ENCODE measurements around the gene JUN. TPM values are rescaled to one million over a fixed set of nuclear protein-coding genes. Genes with fewer than 3 reads are reported as not detected.
A peak's percentile ranks its signal among the peaks of the same experiment; 100 is the strongest.
"Not testable (repeated sequence)": the region's sequence is repeated elsewhere in the genome, so short reads cannot be mapped to it uniquely, and the experiment has no call there.

JUN gene
- polyA plus RNA-seq, 4 donors, result 47.4 to 394 (median 66.2) TPM

DNA sequence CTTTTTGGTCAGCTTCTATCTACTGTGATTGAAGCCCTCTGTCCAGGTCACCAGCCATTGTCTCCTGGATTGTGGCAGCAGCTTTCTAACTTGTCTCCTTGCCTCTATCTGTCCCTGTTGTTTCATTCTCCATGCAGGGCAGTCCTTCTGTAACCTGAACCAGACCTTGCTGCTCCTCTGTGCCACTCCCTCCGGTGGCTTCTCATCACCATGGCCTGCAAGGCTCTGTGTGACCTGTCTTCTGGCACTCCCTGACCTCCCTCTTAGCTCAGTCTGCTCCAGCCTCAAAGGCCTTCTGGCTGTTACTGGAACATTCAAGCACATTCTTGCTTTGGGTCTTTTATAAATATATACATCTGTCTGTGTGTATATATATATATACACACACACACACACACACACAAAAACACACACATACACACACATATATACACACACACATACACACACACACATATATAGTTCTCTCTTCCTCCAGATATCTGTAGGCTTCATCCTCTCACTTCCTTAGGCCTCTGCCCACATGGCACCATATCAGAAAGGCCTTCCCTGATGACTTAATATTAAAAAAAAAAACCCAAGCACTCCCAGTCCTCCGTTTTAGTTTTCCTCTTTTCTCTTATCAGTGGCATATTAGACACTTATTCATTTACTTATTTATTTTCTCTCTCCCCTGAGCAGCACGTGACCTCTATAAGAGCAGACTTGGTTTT lies 21.2 kb upstream of the JUN start:
- WGBS, 3 donors, result 28 to 58% (median 44%) methylated on average over 3 of the region's 3 CpGs
- Histone ChIP-seq H3K27ac (ENCODE audit: low read depth in 1 of 3, low read length in 2 of 3) (peak overlapping the region; percentile 61 to 73 (median 66)), H3K4me1 (ENCODE audit: control insufficient read depth in 3 of 3, insufficient read depth in 2 of 3, low read depth in 1 of 3, low read length in 2 of 3) (peaks cover 2 to 46% (median 7%) of the 10 kb centered on the region in 3 donors), H3K4me3 (ENCODE audit: low read depth in 1 of 3, low read length in 3 of 3) (no peak overlapping the region), H3K27me3 (ENCODE audit: control insufficient read depth in 3 of 3, insufficient read depth in 3 of 3, low read length in 3 of 3) (no peaks in the 10 kb centered on the region), H3K9me3 (ENCODE audit: control insufficient read depth in 2 of 2, insufficient read depth in 1 of 2, low read depth in 1 of 2, low read length in 1 of 2) (no peaks in the 10 kb centered on the region), H3K36me3 (ENCODE audit: control insufficient read depth in 3 of 3, insufficient read depth in 2 of 3, low read depth in 1 of 3, low read length in 3 of 3) (no peaks in the 10 kb centered on the region)
- FAIRE-seq (no peak), DNase-seq (peak in 1 of 2 donors; percentile 59)

DNA sequence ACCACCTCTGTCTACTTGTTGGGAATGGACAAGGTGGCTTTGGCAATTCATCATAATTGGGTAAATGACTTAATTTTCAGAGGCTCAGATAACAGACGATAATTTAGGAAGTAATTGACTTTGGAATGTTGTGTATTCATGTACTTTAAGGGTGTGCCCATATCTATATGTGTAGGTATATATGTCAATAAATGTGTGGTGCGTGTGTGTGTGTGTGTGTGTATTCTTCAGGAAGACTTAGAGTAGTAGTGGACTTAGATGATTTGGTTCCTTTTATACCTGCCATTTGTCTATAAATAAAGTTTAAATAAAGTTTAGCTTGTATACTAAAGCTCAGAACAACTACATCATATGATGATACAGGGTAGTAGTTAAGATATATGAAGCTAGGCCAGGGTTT lies 20.0 kb upstream of the JUN start:
- no peak for FAIRE-seq

DNA sequence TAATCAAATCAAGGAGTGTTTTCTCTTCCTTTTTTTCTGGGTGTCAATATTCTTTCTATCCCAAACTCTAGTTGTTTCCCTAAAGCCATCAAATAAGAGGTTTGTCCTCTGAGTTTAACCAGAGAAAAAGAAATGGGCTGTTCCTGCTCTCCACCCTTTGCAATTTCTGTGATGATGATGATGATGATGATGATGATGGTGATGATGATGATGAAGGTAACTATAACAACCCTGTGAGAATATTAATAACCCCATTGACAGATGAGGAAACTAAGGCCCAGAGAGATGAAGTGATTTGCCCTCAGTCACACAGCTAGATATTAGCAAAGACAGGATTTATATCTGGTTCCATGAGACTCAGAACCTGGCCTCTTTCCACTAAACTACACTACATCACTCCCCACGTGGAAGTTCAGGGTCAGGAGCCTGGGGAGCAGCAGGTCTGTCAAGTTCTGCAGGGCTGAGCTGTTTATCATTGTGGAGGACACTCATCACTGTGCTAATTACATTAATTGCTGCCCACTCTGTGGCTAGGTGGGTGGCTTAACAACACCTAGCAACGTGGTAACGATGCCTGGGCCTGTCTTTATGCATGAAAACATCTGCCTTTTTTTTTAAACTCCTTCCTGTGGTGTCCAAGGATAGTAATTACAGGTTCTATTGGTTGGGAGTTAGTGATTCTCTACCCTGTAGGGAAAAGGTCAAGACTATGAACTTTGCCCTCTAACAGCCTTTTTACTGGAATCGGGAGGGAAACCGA lies 19.0 kb upstream of the JUN start:
- H3K4me1 ChIP-seq (ENCODE audit: control insufficient read depth in 3 of 3, insufficient read depth in 2 of 3, low read depth in 1 of 3, low read length in 2 of 3), result peaks cover 2 to 40% (median 7%) of the 10 kb centered on the region in 3 donors
- no peaks in the 10 kb centered on the region for H3K36me3 ChIP-seq (ENCODE audit: control insufficient read depth in 3 of 3, insufficient read depth in 2 of 3, low read depth in 1 of 3, low read length in 3 of 3)
- H3K9me3 ChIP-seq (ENCODE audit: control insufficient read depth in 2 of 2, insufficient read depth in 1 of 2, low read depth in 1 of 2, low read length in 1 of 2), result no peaks in the 10 kb centered on the region
- peak; percentile 40 to 61 for DNase-seq
- no peaks in the 10 kb centered on the region for H3K27me3 ChIP-seq (ENCODE audit: control insufficient read depth in 3 of 3, insufficient read depth in 3 of 3, low read length in 3 of 3)
- no peak for FAIRE-seq
- H3K4me3 ChIP-seq (ENCODE audit: low read depth in 1 of 3, low read length in 3 of 3), result no peak overlapping the region
- WGBS, 3 donors, result 13 to 51% (median 29%) methylated on average over 5 of the region's 5 CpGs
- peak overlapping the region in 1 of 3 donors; percentile 28 for H3K27ac ChIP-seq (ENCODE audit: low read depth in 1 of 3, low read length in 2 of 3)

More for the DNA sequence above, 20.0 kb upstream of the JUN start:
- no peak overlapping the region for H3K4me3 ChIP-seq (ENCODE audit: low read depth in 1 of 3, low read length in 3 of 3)
- H3K36me3 ChIP-seq (ENCODE audit: control insufficient read depth in 3 of 3, insufficient read depth in 2 of 3, low read depth in 1 of 3, low read length in 3 of 3), result no peaks in the 10 kb centered on the region
- H3K27me3 ChIP-seq (ENCODE audit: control insufficient read depth in 3 of 3, insufficient read depth in 3 of 3, low read length in 3 of 3), result no peaks in the 10 kb centered on the region
- H3K4me1 ChIP-seq (ENCODE audit: control insufficient read depth in 3 of 3, insufficient read depth in 2 of 3, low read depth in 1 of 3, low read length in 2 of 3), result peaks cover 2 to 40% (median 7%) of the 10 kb centered on the region in 3 donors
- no peaks in the 10 kb centered on the region for H3K9me3 ChIP-seq (ENCODE audit: control insufficient read depth in 2 of 2, insufficient read depth in 1 of 2, low read depth in 1 of 2, low read length in 1 of 2)
- peak in 1 of 2 donors; percentile 33 for DNase-seq
- peak overlapping the region in 1 of 3 donors; percentile 28 for H3K27ac ChIP-seq (ENCODE audit: low read depth in 1 of 3, low read length in 2 of 3)
- WGBS, 3 donors, result 34 to 68% (median 46%) methylated on average over 2 of the region's 2 CpGs

DNA sequence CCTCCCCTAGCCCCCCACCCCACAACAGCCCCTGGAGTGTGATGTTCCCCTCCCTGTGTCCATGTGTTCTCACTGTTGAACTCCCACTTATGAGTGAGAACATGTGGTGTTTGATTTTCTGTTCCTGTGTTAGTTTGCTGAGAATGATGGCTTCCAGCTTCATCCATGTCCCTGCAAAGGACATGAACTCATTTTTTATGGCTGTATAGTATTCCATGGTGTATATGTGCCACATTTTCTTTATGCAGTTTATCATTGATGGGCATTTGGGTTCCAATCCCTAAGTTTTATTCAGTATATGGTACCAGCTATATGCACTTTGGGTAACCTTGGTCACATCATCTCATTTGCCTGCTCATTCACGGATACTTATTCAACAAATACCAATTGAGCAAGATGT lies 17.4 kb upstream of the JUN start:
- not testable (repeated sequence) for H3K4me3 ChIP-seq (ENCODE audit: low read depth in 1 of 3, low read length in 3 of 3); H3K27me3 ChIP-seq (ENCODE audit: control insufficient read depth in 3 of 3, insufficient read depth in 3 of 3, low read length in 3 of 3); H3K9me3 ChIP-seq (ENCODE audit: control insufficient read depth in 2 of 2, insufficient read depth in 1 of 2, low read depth in 1 of 2, low read length in 1 of 2); H3K36me3 ChIP-seq (ENCODE audit: control insufficient read depth in 3 of 3, insufficient read depth in 2 of 3, low read depth in 1 of 3, low read length in 3 of 3); FAIRE-seq; DNase-seq; H3K27ac ChIP-seq (ENCODE audit: low read depth in 1 of 3, low read length in 2 of 3)
- WGBS, 3 donors, result 97 to 100% (median 100%) methylated on average over 1 of the region's 1 CpG
- H3K4me1 ChIP-seq (ENCODE audit: control insufficient read depth in 3 of 3, insufficient read depth in 2 of 3, low read depth in 1 of 3, low read length in 2 of 3), result peaks cover 1 to 35% (median 7%) of the 10 kb centered on the region in 3 donors

DNA sequence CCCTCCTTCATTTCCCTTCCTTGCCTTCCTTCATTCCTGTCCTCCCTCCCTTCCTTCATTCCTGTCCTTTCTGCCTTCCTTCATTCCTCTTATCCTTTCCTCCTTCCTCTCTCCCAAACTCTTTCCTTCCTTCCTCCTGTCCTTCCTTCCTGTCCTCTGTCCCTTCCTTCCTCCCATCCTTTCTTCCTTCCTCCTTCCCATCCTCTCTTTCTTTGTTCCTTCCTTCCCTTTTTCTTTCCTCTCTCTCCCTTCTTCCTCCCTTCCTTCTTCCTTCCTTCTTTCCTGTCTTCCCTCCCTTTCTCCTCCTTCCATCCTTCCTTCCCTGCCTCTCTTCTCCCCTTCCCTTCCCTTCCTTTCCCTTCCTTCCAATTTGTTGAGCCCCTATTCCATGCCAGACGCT lies 15.8 kb upstream of the JUN start:
- DNase-seq (no peak), FAIRE-seq (no peak)
- H3K27ac ChIP-seq (ENCODE audit: low read depth in 1 of 3, low read length in 2 of 3), result no peak overlapping the region
- 86 to 97% (median 94%) methylated on average over 1 of the region's 1 CpG for WGBS, 3 donors
- peaks cover 0 to 19% (median 7%) of the 10 kb centered on the region in 3 donors for H3K4me1 ChIP-seq (ENCODE audit: control insufficient read depth in 3 of 3, insufficient read depth in 2 of 3, low read depth in 1 of 3, low read length in 2 of 3)
- H3K4me3 ChIP-seq (ENCODE audit: low read depth in 1 of 3, low read length in 3 of 3), result no peak overlapping the region
- peaks cover 0 to 1% (median 0%) of the 10 kb centered on the region in 3 donors for H3K36me3 ChIP-seq (ENCODE audit: control insufficient read depth in 3 of 3, insufficient read depth in 2 of 3, low read depth in 1 of 3, low read length in 3 of 3)
- H3K27me3 ChIP-seq (ENCODE audit: control insufficient read depth in 3 of 3, insufficient read depth in 3 of 3, low read length in 3 of 3), result no peaks in the 10 kb centered on the region
- H3K9me3 ChIP-seq (ENCODE audit: control insufficient read depth in 2 of 2, insufficient read depth in 1 of 2, low read depth in 1 of 2, low read length in 1 of 2), result no peaks in the 10 kb centered on the region

DNA sequence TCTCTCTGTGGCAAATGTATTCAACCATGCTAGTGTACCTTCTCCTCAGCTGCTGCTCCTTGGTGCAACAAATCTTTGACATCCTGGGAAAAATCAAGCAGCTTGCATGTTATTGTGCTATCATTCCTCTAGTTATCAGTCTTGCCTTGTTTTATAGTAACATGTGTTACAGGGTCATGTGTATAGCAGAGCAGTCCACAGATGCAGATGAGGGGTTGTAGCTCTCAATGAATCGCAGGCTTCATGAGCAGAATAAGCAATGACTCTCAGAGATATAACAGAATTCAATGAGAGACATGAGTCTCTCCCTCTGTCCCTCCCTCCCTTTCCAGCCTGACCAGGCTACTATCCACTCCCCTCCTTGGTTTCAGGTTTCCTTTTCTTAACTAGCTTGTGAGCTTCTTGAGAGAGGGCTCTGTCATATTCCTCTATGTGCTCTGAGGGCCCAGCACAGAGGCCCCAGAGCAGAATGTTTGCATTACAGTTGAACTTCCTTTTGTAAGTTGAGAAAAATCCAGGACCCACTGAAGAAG lies 15.1 kb upstream of the JUN start:
- DNase-seq (no peak), FAIRE-seq (no peak)
- H3K4me1 ChIP-seq (ENCODE audit: control insufficient read depth in 3 of 3, insufficient read depth in 2 of 3, low read depth in 1 of 3, low read length in 2 of 3), result peaks cover 0 to 13% (median 5%) of the 10 kb centered on the region in 3 donors
- H3K27me3 ChIP-seq (ENCODE audit: control insufficient read depth in 3 of 3, insufficient read depth in 3 of 3, low read length in 3 of 3), result no peaks in the 10 kb centered on the region
- no peak overlapping the region for H3K4me3 ChIP-seq (ENCODE audit: low read depth in 1 of 3, low read length in 3 of 3)
- 88 to 97% (median 89%) methylated on average over 1 of the region's 1 CpG for WGBS, 3 donors
- no peaks in the 10 kb centered on the region for H3K9me3 ChIP-seq (ENCODE audit: control insufficient read depth in 2 of 2, insufficient read depth in 1 of 2, low read depth in 1 of 2, low read length in 1 of 2)
- H3K36me3 ChIP-seq (ENCODE audit: control insufficient read depth in 3 of 3, insufficient read depth in 2 of 3, low read depth in 1 of 3, low read length in 3 of 3), result peaks cover 0 to 1% (median 0%) of the 10 kb centered on the region in 3 donors
- H3K27ac ChIP-seq (ENCODE audit: low read depth in 1 of 3, low read length in 2 of 3), result no peak overlapping the region

DNA sequence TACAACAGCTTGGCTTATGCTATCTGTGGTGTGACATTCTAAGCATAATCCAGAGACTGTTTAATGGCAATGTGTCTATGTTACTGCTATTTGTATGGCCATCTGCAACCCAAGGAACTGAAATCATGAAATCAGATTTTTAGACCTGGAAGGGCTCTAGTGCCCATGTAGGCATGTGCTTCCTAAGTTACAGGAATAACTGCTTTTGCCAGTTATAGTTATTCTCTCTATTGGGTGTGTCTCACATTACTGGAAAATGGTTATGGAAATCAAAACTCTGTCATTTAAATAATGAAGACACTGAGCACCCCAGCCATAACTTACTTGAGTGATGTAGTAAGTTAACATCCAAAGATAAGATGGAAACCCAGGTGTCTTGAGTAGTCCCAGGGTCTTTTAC lies 12.6 kb upstream of the JUN start:
- no peak for FAIRE-seq

DNA sequence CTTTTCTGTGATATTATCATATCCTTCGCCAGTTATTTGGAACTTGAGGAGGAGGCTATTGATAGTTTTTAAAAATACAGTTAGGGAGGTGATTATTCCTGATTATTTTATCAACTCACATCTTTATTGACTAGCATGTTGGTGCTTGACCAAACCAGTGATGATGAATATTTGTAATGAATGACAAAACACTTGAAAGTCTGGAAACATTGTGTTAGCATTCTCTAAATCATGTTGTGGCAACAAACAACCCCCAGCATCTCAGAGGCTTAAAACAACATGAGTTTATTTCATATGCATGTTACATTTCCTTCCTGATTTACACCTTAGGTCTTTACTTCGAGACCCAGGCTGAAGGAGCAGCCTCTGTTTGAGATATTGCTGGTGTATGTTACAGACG lies 10.7 kb upstream of the JUN start:
- H3K4me1 ChIP-seq (ENCODE audit: control insufficient read depth in 3 of 3, insufficient read depth in 2 of 3, low read depth in 1 of 3, low read length in 2 of 3), result no peaks in the 10 kb centered on the region
- no peak overlapping the region for H3K4me3 ChIP-seq (ENCODE audit: low read depth in 1 of 3, low read length in 3 of 3)
- peaks cover 0 to 1% (median 0%) of the 10 kb centered on the region in 3 donors for H3K36me3 ChIP-seq (ENCODE audit: control insufficient read depth in 3 of 3, insufficient read depth in 2 of 3, low read depth in 1 of 3, low read length in 3 of 3)
- no peak for FAIRE-seq
- no peaks in the 10 kb centered on the region for H3K27me3 ChIP-seq (ENCODE audit: control insufficient read depth in 3 of 3, insufficient read depth in 3 of 3, low read length in 3 of 3)
- WGBS, 3 donors, result 83 to 93% (median 89%) methylated on average over 3 of the region's 3 CpGs
- no peak overlapping the region for H3K27ac ChIP-seq (ENCODE audit: low read depth in 1 of 3, low read length in 2 of 3)
- H3K9me3 ChIP-seq (ENCODE audit: control insufficient read depth in 2 of 2, insufficient read depth in 1 of 2, low read depth in 1 of 2, low read length in 1 of 2), result no peaks in the 10 kb centered on the region
- DNase-seq, result no peak

More for the DNA sequence above, 12.6 kb upstream of the JUN start:
- H3K9me3 ChIP-seq (ENCODE audit: control insufficient read depth in 2 of 2, insufficient read depth in 1 of 2, low read depth in 1 of 2, low read length in 1 of 2), result no peaks in the 10 kb centered on the region
- DNase-seq, result no peak
- H3K36me3 ChIP-seq (ENCODE audit: control insufficient read depth in 3 of 3, insufficient read depth in 2 of 3, low read depth in 1 of 3, low read length in 3 of 3), result peaks cover 0 to 1% (median 0%) of the 10 kb centered on the region in 3 donors
- H3K4me1 ChIP-seq (ENCODE audit: control insufficient read depth in 3 of 3, insufficient read depth in 2 of 3, low read depth in 1 of 3, low read length in 2 of 3), result peaks cover 0 to 3% (median 0%) of the 10 kb centered on the region in 3 donors
- no peak overlapping the region for H3K27ac ChIP-seq (ENCODE audit: low read depth in 1 of 3, low read length in 2 of 3)
- H3K27me3 ChIP-seq (ENCODE audit: control insufficient read depth in 3 of 3, insufficient read depth in 3 of 3, low read length in 3 of 3), result no peaks in the 10 kb centered on the region
- H3K4me3 ChIP-seq (ENCODE audit: low read depth in 1 of 3, low read length in 3 of 3), result no peak overlapping the region
